HG02678 (cell line): ENCODE data around the gene MORN3.
"Not testable (repeated sequence)": the region's sequence is repeated elsewhere in the genome, so short reads cannot be mapped to it uniquely, and the experiment has no call there.

Experiments used
- ATAC-seq: cut with Tn5 transposase; IDR thresholded peaks from one replicate; pipeline ENCODE4 v1.9.1; 2021; ENCODE audit warnings: mild to moderate bottlenecking, moderate library complexity; ENCODE audit not compliant: unreplicated experiment

Gene MORN3

DNA sequence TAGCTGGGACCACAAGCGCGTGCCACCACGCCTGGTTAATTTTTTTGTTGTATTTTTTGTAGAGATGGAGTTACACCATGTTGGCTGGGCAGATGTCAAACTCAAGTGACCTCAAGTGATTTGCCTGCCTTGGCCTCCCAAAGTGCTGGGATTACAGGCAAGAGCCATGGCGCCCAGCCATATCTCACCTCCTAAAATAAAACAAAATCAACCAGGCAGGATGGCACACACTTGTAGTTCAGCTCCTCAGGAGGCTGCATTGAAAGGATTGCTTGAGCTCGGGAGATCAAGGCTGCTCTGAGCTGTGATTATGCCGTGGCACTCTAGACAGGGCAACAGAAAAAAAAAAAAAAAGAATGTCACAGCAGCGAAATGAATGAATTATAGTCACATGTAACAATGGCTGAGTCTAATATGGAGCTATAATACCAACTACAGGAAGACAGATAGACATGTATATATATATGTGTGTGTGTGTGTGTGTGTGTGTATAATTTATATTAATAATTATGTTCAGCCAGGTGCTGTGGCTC lies 23.8 kb upstream of the MORN3 start:
- no peak for ATAC-seq

DNA sequence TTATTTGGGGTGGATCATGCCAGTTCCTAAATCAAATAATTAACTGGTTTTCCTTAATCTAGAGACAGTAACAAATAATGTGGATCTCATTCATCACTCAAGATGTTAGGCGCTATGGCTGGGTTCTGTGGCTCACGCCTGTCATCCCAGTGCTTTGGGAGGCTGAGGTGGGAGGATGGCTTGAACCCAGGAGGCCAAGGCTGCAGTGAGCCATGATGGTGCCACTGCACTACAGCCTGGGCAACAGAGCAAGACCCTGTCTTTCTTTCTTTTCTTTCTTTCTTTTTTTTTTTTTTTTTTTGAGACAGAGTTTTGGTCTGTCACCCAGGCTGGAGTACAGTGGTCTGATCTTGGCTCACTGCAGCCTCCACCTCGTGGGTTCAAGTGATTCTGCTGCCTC lies 23.3 kb upstream of the MORN3 start:
- ATAC-seq, result not testable (repeated sequence)

DNA sequence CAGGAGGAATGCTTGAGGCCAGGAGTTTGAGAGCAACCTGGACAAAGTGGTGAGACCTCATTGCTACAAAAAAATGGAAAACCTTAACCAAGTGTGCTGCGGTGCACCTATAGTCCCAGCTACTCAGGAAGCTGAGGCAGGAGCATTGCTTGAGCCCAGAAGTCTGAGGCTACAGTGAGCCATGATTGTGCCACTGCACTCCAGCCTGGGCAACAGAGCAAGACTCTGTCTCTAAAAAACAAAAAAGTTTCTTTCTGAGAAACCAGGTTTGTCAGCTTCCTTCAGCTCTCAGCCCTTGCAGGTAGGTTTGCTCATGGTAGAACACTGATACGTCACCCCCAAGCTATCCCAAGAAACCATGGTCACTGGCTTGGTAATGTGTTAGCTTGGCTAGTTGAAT lies 20.0 kb upstream of the MORN3 start:
- ATAC-seq, result no peak

DNA sequence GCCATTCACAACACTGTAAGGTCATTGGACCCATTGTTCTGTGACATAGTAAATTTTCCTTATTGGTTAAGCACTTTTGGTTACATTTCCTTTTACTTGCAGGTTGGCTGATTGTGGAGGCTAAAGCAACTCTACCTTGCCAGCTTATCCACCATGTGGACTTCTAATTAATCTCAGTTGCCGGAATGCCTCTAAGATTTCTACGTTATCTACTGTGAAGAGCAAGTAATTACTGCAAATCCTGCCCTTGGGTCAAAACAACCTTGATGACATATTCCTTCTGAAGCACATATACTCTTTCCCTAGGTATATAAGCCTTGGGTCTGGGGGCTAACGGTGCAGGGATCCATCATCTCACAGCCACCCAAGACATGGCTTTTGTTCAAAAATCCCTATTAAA lies 19.5 kb upstream of the MORN3 start:
- ATAC-seq, result no peak

DNA sequence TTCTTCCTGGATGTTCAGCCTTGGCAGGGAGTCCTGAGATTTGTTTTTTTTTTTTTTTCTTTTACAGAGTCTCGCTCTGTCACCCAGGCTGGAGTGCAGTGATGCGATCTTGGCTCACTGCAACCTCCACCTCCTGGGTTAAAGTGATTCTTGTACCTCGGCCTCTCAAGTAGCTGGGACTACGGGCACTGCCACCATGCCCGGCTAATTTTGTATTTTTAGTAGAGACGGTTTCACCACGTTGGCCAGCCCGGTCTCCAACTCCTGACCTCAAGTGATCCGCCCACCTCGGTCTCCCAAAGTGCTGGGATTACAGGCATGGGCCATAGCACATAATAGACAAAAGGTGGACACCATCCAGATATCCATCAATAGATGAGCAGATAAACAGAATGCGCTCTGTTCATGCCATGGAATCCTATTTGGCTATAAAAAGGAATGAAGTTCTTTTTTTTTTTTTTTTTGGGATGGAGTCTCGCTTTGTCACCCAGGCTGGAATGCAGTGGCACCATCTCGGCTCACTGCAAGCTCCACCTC lies 10.3 kb upstream of the MORN3 start:
- not testable (repeated sequence) for ATAC-seq

DNA sequence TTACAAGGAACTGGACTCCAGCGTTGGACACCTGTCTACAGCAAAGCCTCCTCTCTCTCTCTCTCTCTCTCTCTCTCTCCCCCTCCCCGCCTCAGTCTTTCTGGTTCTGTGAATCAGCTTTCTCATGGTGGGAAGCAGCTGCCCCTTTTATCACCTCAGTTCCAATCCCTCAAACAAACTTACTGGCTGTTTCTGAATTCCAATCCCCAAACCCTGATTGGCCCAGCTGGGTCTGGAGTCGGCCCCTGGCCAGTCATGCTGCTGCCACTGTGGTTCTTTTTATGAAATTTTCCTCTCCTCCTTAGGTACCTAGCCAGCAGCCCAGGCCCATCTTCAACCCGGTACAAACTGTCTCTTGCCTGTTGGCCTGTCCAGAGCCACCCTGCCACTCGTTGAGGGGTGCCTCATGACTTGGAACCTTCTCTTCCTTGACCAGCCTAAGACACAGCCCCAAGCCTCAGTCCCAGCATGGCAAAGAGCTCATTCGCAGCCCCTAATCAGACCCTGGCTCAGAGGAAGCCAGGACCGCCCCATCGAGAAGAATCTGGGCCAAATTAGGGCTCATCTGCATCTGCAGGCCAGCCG lies 9.4 kb upstream of the MORN3 start:
- ATAC-seq, result no peak

DNA sequence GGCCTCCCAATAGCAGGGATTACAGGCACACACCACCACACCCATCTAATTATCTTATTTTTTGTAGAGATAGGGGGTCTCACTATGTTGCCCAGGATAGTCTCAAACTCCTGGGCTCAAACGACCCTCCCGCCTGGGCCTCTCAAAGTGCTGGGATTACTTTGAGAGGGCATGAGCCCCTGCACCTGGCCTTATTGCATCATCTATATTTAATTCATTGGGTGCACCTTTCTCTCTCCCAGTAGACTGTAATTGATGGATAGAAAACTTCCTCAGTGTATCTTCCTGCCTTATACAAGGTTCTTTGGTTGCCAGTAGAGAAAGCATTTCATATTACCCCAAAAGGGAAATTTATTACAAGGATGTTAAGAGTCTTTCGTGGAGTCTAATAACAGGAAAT lies 8.9 kb upstream of the MORN3 start:
- ATAC-seq, result no peak

DNA sequence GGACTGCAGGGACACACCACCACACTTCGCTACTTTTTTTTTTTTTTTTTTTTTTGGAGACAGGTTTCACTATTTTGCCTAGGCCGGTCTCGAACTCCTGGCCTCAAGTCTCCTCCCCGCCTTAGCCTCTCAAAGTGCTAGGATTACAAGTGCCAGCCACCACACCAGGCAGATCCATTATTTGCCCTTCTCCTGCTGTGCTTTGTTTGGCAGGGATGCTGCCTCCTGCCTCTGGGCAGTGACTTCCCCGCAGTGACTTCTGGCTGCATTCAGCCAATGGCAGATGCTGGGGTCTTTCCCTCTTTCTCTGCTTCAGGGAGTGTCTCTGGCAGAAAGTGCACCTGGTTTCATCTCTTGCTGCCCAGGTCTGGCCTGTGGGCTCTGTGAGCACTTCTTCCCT lies 6.7 kb upstream of the MORN3 start:
- no peak for ATAC-seq

DNA sequence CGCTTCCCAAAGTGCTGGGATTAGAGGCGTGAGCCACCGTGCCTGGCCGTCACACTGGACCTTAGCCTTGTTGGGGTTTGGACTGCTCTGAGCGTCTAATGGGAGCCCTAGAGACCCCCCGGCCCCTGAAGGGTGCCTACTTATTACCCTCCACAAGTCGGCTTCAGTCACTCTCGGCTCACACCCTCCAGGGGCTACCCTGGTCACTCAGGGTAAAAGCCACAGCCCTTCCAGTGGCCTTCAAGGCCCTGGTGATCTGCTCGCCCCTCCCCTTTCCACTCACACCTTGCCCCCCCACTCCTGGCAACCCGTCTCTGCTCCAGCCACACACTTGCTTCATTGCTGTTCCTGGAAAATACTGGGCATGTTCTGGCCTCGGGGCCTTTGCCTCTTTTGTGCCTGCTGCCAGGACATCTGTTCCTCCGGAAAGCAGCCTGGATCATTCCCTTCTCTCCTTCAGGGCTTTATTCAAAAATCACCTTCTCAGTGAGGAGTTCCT lies 3.6 kb upstream of the MORN3 start:
- ATAC-seq, result no peak

DNA sequence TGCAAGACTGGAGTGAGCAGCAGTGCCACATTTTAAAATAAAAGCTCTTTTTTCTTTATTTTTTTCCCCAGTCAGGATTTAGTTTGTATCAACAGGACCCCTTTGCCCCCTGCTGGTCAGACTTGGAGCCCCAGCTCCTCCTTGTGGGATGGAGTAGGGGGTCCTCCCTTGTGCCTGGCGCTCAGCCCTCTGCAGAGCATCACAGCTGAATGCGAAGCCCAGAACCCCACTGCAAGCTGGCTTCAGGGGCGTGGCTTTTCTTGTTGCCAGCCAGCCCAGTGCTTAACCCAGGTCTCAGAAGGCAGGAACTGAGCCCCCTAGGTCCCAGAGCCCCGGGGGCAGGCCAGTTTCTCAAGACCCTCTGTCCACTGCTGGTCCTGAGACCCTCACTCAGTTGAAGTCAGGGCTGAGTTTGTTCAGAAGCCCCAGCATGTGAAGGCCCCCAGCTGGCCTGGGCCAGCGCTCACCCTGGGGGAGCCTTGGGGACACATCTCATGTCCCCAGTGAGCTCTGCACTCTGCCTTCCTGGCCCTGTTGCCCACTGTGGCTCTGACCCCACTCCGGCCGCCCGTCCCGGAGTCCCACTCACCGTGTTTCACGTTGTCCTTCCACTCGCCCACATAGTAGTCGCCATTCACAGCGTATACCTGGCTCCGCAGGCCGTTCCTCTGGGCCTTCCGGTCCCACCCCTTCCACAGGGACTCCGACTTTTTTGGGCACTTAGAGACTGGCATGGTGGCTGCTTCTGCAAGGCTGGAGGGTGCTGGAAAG lies 519 bp downstream of the MORN3 start:
- ATAC-seq, result no peak

DNA sequence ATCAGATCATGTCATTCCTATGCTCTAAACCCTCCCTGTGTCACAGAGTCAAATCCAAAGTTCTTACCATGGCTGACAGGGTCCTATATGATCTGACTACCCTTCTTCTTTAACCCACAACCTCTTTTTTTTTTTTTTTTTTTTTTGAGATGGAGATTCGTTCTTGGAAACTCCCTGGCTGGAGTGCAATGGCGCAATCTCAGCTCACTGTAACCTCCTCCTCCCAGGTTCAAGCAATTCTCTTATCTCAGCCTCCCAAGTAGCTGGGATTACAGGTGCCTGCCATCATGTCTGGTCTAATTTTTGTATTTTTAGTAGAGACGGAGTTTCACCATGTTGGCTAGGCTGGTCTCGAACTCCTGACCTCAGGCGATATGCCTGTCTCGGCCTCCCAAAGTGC lies 2.6 kb downstream of the MORN3 start:
- not testable (repeated sequence) for ATAC-seq

DNA sequence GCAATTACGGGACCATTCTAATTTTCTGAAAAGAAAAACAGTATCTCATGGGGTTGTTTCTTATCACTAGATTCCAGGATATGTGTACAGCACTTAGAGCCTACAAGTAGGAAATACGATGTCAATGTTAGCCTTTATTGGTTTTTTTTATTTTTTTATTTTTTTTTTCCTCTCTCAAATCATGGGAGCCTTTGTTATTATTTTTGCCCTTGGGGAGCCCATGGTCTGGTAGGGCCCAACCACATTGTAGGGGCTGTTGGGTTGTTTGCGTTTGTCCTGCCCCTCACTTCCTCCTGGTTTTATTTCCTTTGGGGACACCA lies 5.9 kb downstream of the MORN3 start:
- no peak for ATAC-seq

DNA sequence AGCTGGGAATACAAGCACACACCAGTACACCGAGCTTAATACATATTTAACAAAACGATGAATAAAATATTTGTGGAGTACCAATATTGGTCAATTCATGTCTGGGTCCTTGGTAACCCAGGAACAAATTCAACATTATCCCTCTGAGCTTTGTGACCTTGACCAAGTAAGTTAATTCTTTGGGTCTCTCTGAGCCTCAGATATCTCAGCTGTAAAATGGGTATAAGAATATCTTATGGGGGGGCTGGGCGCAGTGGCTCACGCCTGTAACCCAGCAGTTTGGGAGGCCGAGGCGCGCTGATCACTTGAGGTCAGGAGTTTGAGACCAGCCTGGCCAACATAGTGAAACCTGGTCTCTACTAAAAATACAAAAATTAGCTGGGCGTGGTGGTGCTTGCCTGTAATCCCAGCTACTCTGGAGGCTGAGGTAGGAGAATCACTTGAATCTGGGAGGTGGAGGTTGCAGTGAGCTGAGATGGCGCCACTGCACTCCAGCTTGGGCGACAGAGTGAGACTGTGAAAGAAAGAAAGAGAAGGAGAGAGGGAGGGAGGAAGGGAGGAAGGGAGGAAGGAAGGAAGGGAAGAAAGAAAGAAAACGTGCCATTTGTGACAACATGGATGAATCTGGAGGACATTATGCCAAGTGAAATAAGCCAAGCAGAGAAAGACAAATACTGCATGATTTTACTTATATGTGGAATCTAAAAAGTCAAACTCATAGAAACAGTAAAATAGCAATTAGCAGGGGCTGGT lies 7.9 kb downstream of the MORN3 start:
- not testable (repeated sequence) for ATAC-seq

DNA sequence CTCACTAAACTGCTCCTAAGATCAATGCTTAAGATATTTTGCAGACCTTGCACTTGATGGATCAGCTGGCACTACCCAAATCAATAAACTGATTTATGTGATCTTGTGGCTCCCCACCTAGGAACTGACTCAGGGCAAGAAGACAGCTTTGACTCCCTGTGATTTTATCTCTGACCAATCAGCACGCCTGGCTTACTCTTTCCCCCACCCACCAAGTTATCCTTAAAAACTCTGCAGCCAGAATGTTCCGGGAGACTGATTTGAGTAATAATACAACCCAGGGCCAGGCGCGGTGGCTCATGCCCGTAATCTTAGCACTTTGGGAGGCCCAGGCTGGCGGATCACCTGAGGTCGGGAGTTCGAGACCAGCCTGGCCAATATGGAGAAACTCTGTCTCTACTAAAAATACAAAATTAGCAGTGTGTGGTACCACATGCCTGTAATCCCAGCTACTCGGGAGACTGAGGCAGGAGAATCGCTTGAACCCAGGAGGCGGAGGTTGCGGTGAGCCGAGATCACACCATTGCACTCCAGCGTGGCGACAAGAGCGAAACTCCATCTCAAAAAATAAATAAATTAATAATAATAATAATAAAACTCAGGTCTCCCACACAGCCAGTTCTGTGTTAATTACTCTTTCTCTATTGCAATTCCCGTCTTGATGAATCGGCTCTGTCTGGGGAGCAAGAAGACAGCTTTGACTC lies 12.0 kb downstream of the MORN3 start:
- ATAC-seq, result no peak

DNA sequence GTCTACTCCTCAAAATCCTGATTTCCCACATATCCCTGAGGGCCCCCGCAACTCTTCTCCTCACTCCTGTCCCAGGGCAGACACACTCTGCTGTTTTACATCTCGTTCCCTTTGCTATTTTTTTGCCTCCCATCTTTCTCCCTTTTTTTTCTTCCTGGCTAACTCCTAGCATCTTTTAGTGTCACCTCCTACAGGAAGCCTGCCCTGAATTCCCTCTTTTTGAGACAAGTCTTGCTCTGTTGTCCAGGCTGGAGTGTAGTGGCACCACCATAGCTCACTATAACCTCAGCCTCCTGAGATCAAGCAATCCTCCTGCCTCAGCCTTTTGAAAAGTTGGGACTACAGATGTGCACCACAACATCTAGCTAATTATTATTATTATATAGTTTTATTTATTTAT lies 13.3 kb downstream of the MORN3 start:
- ATAC-seq, result no peak

DNA sequence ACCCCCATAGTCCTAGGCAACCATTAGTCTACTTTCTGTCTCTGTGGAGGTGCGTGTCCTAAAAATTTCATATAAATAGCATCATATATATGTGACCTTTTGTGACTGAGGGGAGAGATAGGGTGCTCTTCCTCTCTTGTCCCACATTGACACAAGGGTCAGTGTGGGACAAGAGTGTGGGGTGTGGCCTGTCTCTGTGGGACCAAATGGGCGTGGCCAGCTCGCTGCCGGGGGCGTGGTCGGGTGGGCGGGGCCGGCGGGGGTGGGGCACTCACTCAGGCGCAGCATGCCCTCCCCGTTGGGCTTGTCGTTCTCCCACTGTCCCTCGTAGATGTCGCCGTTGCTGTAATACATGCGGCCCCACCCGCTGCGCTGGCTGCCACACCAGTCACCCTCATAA lies 15.5 kb downstream of the MORN3 start:
- ATAC-seq, result no peak

DNA sequence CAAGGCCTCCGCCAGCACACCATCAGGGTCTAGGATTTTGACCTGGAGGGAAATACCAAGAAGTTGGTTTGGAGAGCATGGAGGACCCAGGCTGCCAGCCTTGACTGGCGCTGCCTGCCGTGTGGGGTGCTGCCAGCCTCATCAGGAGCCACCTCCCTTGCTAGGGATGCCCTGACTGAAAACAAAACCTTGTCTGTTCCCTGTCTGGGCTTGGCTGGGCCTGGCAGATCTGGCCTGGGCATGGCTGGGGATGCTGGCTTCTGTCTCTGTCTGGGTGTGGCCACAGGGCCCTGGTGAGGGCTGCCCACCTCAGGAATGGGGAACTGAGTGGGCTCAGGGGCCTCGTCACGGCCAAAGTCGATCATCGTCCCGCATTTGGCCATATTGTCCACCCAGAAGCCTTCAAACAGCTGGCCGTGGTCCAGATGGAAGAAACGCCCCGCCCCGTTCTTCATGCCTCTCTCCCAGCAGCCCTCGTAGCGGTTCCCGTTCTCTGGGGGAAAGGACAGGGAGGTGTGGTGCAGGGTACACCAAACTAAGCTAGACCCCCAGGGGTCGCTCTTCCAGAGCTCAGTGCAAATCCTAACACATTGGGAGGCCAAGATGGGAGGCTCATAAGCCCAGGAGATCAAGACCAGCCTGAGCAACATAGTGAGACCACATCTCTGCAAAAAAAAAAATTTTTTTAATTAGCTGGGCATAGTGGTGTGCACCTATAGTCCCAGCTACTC lies 16.5 kb downstream of the MORN3 start:
- ATAC-seq, result no peak

DNA sequence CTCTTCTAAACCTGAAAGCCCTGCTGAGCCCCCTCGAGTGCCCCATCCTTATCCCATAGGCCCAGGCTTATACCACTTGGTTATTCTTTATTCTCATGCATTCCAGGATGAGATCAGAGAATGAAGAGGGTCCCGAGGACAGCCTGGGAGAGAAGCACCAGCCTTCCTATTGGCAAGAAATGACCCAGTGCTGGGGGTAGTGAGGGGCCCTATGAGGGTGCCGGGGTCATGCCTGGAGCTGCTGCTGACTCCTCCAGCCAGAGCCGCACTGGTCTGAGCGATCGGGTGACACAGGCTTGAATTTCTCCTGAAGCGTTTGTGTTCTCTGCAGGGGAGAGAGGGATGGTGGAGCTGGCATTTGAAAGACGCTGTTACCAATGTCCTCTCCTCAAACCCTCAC lies 18.1 kb downstream of the MORN3 start:
- no peak for ATAC-seq

DNA sequence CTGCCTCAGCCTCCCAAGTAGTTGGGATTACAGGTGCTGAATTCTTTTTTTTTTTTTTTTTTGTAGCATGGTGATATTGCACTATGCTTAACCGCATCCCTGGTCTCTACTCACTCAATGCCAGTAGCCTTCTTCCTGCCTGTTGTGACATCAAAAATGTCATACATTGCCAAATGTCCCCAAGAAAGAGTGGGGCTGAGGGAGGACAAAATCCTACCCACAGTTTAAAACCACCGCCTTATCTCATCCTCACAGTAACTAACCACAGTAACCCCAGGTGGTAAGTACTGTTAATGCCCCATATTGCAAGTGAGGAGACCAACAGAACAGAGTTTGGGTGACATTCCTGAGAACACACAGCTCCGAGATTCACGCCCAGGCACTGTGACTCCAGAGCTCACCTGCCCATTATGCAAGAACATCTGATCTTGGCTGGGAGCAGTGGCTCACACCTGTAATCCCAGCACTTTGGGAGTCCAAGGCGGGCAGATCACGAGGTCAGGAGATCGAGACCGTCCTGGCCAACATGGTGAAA lies 19.6 kb downstream of the MORN3 start:
- ATAC-seq, result no peak

DNA sequence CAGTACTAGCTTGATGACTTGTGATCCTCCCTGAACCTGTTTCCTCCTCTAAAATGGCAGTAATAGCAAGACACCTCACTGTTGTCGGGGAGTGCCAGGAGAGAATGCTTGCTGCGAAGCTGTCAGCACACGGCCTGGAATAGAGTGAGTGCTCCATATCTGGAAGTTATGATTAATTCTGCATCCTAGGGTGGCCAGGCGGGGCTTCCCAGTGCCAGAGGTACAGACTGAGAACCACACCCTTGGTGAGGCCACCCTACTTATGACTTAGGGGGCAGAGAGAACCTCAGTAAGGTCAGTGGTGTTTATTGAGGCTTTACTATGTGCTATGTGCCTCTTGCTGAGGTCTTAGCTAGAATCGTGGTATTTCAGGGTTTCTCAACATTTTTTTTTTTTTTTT lies 20.1 kb downstream of the MORN3 start:
- ATAC-seq, result no peak
